SK-N-SH treated with all-trans-retinoic acid at 6 μM for 48 hours (cell line): Measurements from ENCODE around the gene ACTC1.

ENCODE experiments used
- ATAC-seq: fragments of 200-7000 bp; cut with Tn5 transposase; 3 replicates; pipeline ENCODE4 v1.9.1; 2020; ENCODE audit warnings: mild to moderate bottlenecking, moderate library complexity
- ARNTL ChIP-seq: fragments of 450-650 bp; formaldehyde crosslinking; IDR thresholded peaks from 2 replicates; pipeline ENCODE4 v1.5.0; 2020; ENCODE audit warnings: low read depth, mild to moderate bottlenecking, moderate library complexity, borderline replicate concordance
- BACH2 ChIP-seq: fragments of 250-450 bp; sonication (Bioruptor Pico); IDR thresholded peaks from 2 replicates; pipeline ENCODE4 v1.9.0; 2021; ENCODE audit warnings: mild to moderate bottlenecking, borderline replicate concordance
- CREB5 ChIP-seq: fragments of 250-450 bp; sonication (Bioruptor Pico); IDR thresholded peaks from 2 replicates; pipeline ENCODE4 v1.5.1; 2020; ENCODE audit warnings: low read depth, mild to moderate bottlenecking, moderate library complexity
- CSDC2 ChIP-seq: fragments of 250-450 bp; sonication (Bioruptor Pico); IDR thresholded peaks from 2 replicates; pipeline ENCODE4 v1.5.0; 2020; ENCODE audit warnings: mild to moderate bottlenecking, moderate library complexity
- ESRRG ChIP-seq: fragments of 250-450 bp; sonication (Bioruptor Pico); IDR thresholded peaks from 2 replicates; pipeline ENCODE4 v1.6.1; 2021; ENCODE audit warnings: mild to moderate bottlenecking
- GLIS3 ChIP-seq: fragments of 250-450 bp; sonication (Bioruptor Pico); IDR thresholded peaks from 2 replicates; pipeline ENCODE4 v1.5.0; 2020; ENCODE audit warnings: mild to moderate bottlenecking, moderate library complexity
- ISL1 ChIP-seq: fragments of 250-450 bp; sonication (Bioruptor Pico); IDR thresholded peaks from 2 replicates; pipeline ENCODE4 v2.1.2; 2022; ENCODE audit warnings: mild to moderate bottlenecking, moderate library complexity
- OSR1 ChIP-seq: fragments of 250-450 bp; sonication (Bioruptor Pico); IDR thresholded peaks from 2 replicates; pipeline ENCODE4 v1.8.0; 2022; ENCODE audit warnings: moderate library complexity, mild to moderate bottlenecking, inconsistent platforms
- POU6F1 ChIP-seq: fragments of 250-450 bp; sonication (Bioruptor Pico); IDR thresholded peaks from 2 replicates; pipeline ENCODE4 v1.8.0; 2021; ENCODE audit warnings: low read depth, mild to moderate bottlenecking, moderate library complexity, borderline replicate concordance
- PPARA ChIP-seq: fragments of 250-450 bp; sonication (Bioruptor Pico); IDR thresholded peaks from 2 replicates; pipeline ENCODE4 v1.5.0; 2020; ENCODE audit warnings: mild to moderate bottlenecking, borderline replicate concordance
- RARB ChIP-seq: fragments of 250-450 bp; sonication (Bioruptor Pico); IDR thresholded peaks from 2 replicates; pipeline ENCODE4 v1.8.0; 2021; ENCODE audit warnings: mild to moderate bottlenecking, moderate library complexity
- SNAI2 ChIP-seq: fragments of 250-450 bp; sonication (Bioruptor Pico); IDR thresholded peaks from 2 replicates; pipeline ENCODE4 v1.5.0; 2020; ENCODE audit warnings: mild to moderate bottlenecking, moderate library complexity
- TCF4 ChIP-seq: fragments of 250-450 bp; sonication (Bioruptor Pico); IDR thresholded peaks from 2 replicates; pipeline ENCODE4 v1.8.0; 2021; ENCODE audit warnings: mild to moderate bottlenecking, moderate library complexity, borderline replicate concordance
- TOX ChIP-seq: fragments of 250-450 bp; sonication (Bioruptor Pico); IDR thresholded peaks from 2 replicates; pipeline ENCODE4 v1.8.0; 2021; ENCODE audit warnings: mild to moderate bottlenecking, moderate library complexity, borderline replicate concordance
- TSHZ2 ChIP-seq: fragments of 250-450 bp; sonication (Bioruptor Pico); IDR thresholded peaks from 2 replicates; pipeline ENCODE4 v1.5.0; 2020; ENCODE audit warnings: mild to moderate bottlenecking, moderate library complexity
- ZC3H10 ChIP-seq: fragments of 250-450 bp; sonication (Bioruptor Pico); IDR thresholded peaks from 2 replicates; pipeline ENCODE4 v1.5.1; 2021; ENCODE audit warnings: mild to moderate bottlenecking, moderate library complexity
- ZFP3 ChIP-seq: fragments of 250-450 bp; sonication (Bioruptor Pico); IDR thresholded peaks from 2 replicates; pipeline ENCODE4 v1.5.0; 2020; ENCODE audit warnings: mild to moderate bottlenecking, moderate library complexity
- ZFP30 ChIP-seq: fragments of 450-650 bp; formaldehyde crosslinking; IDR thresholded peaks from 2 replicates; pipeline ENCODE4 v1.5.0; 2022; ENCODE audit warnings: mild to moderate bottlenecking, moderate library complexity
- ZNF565 ChIP-seq: fragments of 450-650 bp; formaldehyde crosslinking; conservative IDR thresholded peaks from 2 replicates; pipeline ENCODE4 v1.5.0; 2020; ENCODE audit warnings: low read depth, mild to moderate bottlenecking, moderate library complexity
- ZNF70 ChIP-seq: fragments of 450-650 bp; formaldehyde crosslinking; IDR thresholded peaks from 2 replicates; pipeline ENCODE4 v1.5.0; 2020; ENCODE audit warnings: mild to moderate bottlenecking, moderate library complexity
- ZNF8 ChIP-seq: fragments of 450-650 bp; formaldehyde crosslinking; IDR thresholded peaks from 2 replicates; pipeline ENCODE4 v1.5.0; 2020; ENCODE audit warnings: mild to moderate bottlenecking, moderate library complexity
- TF ChIP-seq, protein P1 (sequence below): fragments of 250-450 bp; sonication (Bioruptor Pico); IDR thresholded peaks from 2 replicates; pipeline ENCODE4 v1.5.1; 2021; ENCODE audit warnings: mild to moderate bottlenecking, moderate library complexity
- TF ChIP-seq, protein P2 (sequence below): fragments of 250-450 bp; sonication (Bioruptor Pico); IDR thresholded peaks from 2 replicates; pipeline ENCODE4 v1.8.0; 2020; ENCODE audit warnings: mild to moderate bottlenecking, moderate library complexity, borderline replicate concordance

Gene ACTC1

GRCh38 chr15:34815836-34816235 is 20.5 kb upstream of the ACTC1 start:
- ATAC-seq = no peak
- TF ChIP-seq BACH2 (no peak), GLIS3 (CRISPR knock-in tag) (no peak), ZFP30 (CRISPR knock-in tag) (no peak), ZFP3 (CRISPR knock-in tag) (no peak), TSHZ2 (CRISPR knock-in tag) (no peak), PPARA (CRISPR knock-in tag) (no peak), ISL1 (no peak), ZNF8 (CRISPR knock-in tag) (no peak), ZNF565 (CRISPR knock-in tag) (no peak), ARNTL (CRISPR knock-in tag) (no peak), ZC3H10 (no peak), CREB5 (CRISPR knock-in tag) (no peak), RARB (CRISPR knock-in tag) (no peak), POU6F1 (CRISPR knock-in tag) (no peak), CSDC2 (no peak), OSR1 (CRISPR knock-in tag) (no peak), TOX (CRISPR knock-in tag) (no peak), ESRRG (CRISPR knock-in tag) (no peak), SNAI2 (CRISPR knock-in tag) (no peak)
- TF ChIP-seq, protein P1, sequence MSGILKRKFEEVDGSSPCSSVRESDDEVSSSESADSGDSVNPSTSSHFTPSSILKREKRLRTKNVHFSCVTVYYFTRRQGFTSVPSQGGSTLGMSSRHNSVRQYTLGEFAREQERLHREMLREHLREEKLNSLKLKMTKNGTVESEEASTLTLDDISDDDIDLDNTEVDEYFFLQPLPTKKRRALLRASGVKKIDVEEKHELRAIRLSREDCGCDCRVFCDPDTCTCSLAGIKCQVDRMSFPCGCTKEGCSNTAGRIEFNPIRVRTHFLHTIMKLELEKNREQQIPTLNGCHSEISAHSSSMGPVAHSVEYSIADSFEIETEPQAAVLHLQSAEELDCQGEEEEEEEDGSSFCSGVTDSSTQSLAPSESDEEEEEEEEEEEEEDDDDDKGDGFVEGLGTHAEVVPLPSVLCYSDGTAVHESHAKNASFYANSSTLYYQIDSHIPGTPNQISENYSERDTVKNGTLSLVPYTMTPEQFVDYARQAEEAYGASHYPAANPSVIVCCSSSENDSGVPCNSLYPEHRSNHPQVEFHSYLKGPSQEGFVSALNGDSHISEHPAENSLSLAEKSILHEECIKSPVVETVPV = no peak
- TF ChIP-seq, all 23 proteins: peak for 0

DNA sequence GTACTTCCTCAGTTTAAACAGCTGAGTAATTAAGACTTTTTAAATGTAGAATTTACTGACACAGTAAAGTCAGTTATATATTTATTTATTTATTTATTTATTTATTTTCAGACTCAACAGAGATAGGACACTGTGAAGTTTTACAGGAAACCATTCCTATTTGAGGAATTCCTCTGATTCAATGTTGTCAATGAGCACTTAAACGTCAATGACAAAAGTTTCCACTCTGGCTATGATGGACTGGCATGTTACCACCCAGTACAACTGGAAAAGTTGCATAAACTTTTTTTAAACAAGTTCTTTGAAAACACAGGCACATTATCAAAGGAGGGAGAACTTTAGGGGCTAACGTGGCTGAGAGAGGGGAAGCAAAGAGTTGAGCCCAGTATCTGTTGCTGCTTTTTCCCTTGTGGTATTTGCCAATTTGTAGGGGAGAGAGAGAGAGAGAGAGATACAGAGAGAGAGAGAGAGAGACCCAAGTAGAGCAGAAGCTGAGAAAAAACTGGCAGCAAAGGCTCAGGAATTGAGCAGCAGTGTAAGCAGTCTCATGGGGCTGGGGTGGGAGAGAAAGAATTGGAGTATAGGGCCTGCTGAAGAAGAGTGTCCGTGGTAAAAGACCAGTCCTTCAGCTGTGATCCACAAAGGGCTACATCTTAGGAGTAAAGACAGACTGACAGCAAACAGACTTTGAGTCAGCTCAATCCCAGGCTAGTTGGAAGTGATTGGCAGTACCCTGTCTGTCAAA is 18.3 kb upstream of the ACTC1 start:
- TF ChIP-seq BACH2 (no peak), CREB5 (CRISPR knock-in tag) (no peak), RARB (CRISPR knock-in tag) (no peak), POU6F1 (CRISPR knock-in tag) (no peak), ZNF8 (CRISPR knock-in tag) (no peak), ZNF565 (CRISPR knock-in tag) (no peak), ARNTL (CRISPR knock-in tag) (no peak), GLIS3 (CRISPR knock-in tag) (no peak), OSR1 (CRISPR knock-in tag) (no peak), ZC3H10 (no peak), ISL1 (no peak), TOX (CRISPR knock-in tag) (no peak), CSDC2 (no peak), TSHZ2 (CRISPR knock-in tag) (no peak), TCF4 (CRISPR knock-in tag) (no peak), ZNF70 (no peak)
- TF ChIP-seq, protein P2, sequence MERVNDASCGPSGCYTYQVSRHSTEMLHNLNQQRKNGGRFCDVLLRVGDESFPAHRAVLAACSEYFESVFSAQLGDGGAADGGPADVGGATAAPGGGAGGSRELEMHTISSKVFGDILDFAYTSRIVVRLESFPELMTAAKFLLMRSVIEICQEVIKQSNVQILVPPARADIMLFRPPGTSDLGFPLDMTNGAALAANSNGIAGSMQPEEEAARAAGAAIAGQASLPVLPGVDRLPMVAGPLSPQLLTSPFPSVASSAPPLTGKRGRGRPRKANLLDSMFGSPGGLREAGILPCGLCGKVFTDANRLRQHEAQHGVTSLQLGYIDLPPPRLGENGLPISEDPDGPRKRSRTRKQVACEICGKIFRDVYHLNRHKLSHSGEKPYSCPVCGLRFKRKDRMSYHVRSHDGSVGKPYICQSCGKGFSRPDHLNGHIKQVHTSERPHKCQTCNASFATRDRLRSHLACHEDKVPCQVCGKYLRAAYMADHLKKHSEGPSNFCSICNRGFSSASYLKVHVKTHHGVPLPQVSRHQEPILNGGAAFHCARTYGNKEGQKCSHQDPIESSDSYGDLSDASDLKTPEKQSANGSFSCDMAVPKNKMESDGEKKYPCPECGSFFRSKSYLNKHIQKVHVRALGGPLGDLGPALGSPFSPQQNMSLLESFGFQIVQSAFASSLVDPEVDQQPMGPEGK (CRISPR knock-in tag) = no peak
- ATAC-seq = no peak
